IMR-90 (cell line): ENCODE results near the gene STRADA. TPM values are rescaled to one million over a fixed set of nuclear protein-coding genes. Genes with fewer than 3 reads are reported as not detected.

ENCODE experiments used
- ATAC-seq: fragments of 200-7000 bp; cut with Tn5 transposase; 2 replicates; pipeline ENCODE4 v1.9.1; 2020; ENCODE audit warnings: low read depth, mild to moderate bottlenecking, moderate library complexity
- BruUV-seq: library from RNA; stranded (reverse); fragments of 400-500 nt; replicated peaks from 2 replicates; lab custom pipeline; 2021; lab: Mats Ljungman, UMichigan
- CTCF ChIA-PET: fragments of 300-600 bp; formaldehyde crosslinking; extraction: SDS; loops from one replicate; lab custom pipeline; 2021; ENCODE audit warnings: antibody characterized with exemption; lab: Yijun Ruan, JAX
- POLR2A ChIA-PET: fragments of 300-600 bp; sonication (Branson Sonifier 250); formaldehyde crosslinking; loops from one replicate; lab custom pipeline; 2022; ENCODE audit warnings: antibody characterized with exemption; ENCODE audit not compliant: unreplicated experiment; lab: Charles Lee
- DNase-seq: peaks from one replicate; pipeline ENCODE4 v3.0.0; 2013
- H2AFZ ChIP-seq: replicated peaks from 2 replicates; pipeline ENCODE3; 2013; ENCODE audit warnings: low read length, mild to moderate bottlenecking; ENCODE audit not compliant: poor library complexity
- H2AK5ac ChIP-seq: 2 replicates; pipeline ENCODE4 v1.6.1; 2013; ENCODE audit warnings: low read depth, low read length, inconsistent platforms
- H2AK9ac ChIP-seq: replicated peaks from 2 replicates; pipeline ENCODE3; 2013; ENCODE audit warnings: mild to moderate bottlenecking, low read depth, low read length, moderate library complexity; ENCODE audit not compliant: poor library complexity
- H2BK120ac ChIP-seq: 2 replicates; pipeline ENCODE4 v1.6.1; 2013; ENCODE audit warnings: low read depth, low read length, inconsistent platforms
- H2BK15ac ChIP-seq: 3 replicates; pipeline ENCODE4 v1.6.1; 2013; ENCODE audit warnings: low read depth, low read length, inconsistent platforms
- H2BK20ac ChIP-seq: 2 replicates; pipeline ENCODE4 v1.6.1; 2013; ENCODE audit warnings: low read depth, mild to moderate bottlenecking, inconsistent platforms, low read length, moderate library complexity
- H2BK5ac ChIP-seq: 2 replicates; pipeline ENCODE4 v1.6.1; 2013; ENCODE audit warnings: mild to moderate bottlenecking, low read depth, low read length, inconsistent platforms; ENCODE audit not compliant: poor library complexity, severe bottlenecking
- H3K14ac ChIP-seq: replicated peaks from 2 replicates; pipeline ENCODE4 v1.6.1; 2013; ENCODE audit warnings: low read depth, low read length, inconsistent platforms
- H3K18ac ChIP-seq: 2 replicates; pipeline ENCODE4 v1.6.1; 2013; ENCODE audit warnings: low read depth, low read length, control low read depth
- H3K23ac ChIP-seq: 2 replicates; pipeline ENCODE4 v1.6.1; 2013; ENCODE audit warnings: low read depth, low read length, inconsistent platforms
- H3K27ac ChIP-seq: 2 replicates; pipeline ENCODE4 v1.5.1; 2013; ENCODE audit warnings: mild to moderate bottlenecking, control low read depth, low read length; ENCODE audit not compliant: insufficient read depth
- H3K27me3 ChIP-seq: 2 replicates; pipeline ENCODE4 v1.6.1; 2013; ENCODE audit warnings: low read length; ENCODE audit not compliant: control insufficient read depth, insufficient read depth
- H3K36me3 ChIP-seq: 2 replicates; pipeline ENCODE4 v1.6.1; 2013; ENCODE audit warnings: low read length, mixed read lengths; ENCODE audit not compliant: control insufficient read depth, insufficient read depth
- H3K4ac ChIP-seq: 2 replicates; pipeline ENCODE4 v1.6.1; 2013; ENCODE audit warnings: low read depth, low read length, inconsistent platforms
- H3K4me1 ChIP-seq: 2 replicates; pipeline ENCODE4 v1.6.1; 2013; ENCODE audit warnings: low read length, mixed read lengths; ENCODE audit not compliant: control insufficient read depth, insufficient read depth
- H3K4me2 ChIP-seq: 2 replicates; pipeline ENCODE4 v1.6.1; 2013; ENCODE audit warnings: low read depth, mild to moderate bottlenecking, control low read depth, low read length, moderate library complexity
- H3K4me3 ChIP-seq: 2 replicates; pipeline ENCODE4 v1.5.1; 2013; ENCODE audit warnings: low read depth, mild to moderate bottlenecking, control low read depth, low read length, moderate library complexity; ENCODE audit not compliant: insufficient read depth
- H3K56ac ChIP-seq: 2 replicates; pipeline ENCODE4 v1.6.1; 2013; ENCODE audit warnings: low read length, inconsistent platforms; ENCODE audit not compliant: insufficient read depth; ENCODE audit errors: extremely low read depth
- H3K79me1 ChIP-seq, 2 experiments: 2 replicates each; pipeline ENCODE4 v1.6.1; 2013; ENCODE audit warnings: low read length in 2 of 2, inconsistent platforms in 1 of 2, low read depth in 1 of 2
- H3K9ac ChIP-seq: 2 replicates; pipeline ENCODE4 v1.6.1; 2013; ENCODE audit warnings: low read depth, low read length, control low read depth
- H3K9me1 ChIP-seq: 2 replicates; pipeline ENCODE4 v1.6.1; 2013; ENCODE audit warnings: low read length, inconsistent platforms; ENCODE audit not compliant: insufficient read depth
- H3K9me3 ChIP-seq: 2 replicates; pipeline ENCODE4 v1.6.1; 2013; ENCODE audit warnings: low read length; ENCODE audit not compliant: control insufficient read depth, insufficient read depth
- H4K20me1 ChIP-seq: 2 replicates; pipeline ENCODE4 v1.6.1; 2013; ENCODE audit warnings: low read length, inconsistent platforms; ENCODE audit not compliant: insufficient read depth
- H4K5ac ChIP-seq: 2 replicates; pipeline ENCODE4 v1.6.1; 2013; ENCODE audit warnings: mild to moderate bottlenecking, low read depth, low read length, control low read depth
- H4K8ac ChIP-seq, 2 experiments: 2 replicates each; pipeline ENCODE4 v1.6.1; 2013; ENCODE audit warnings: low read depth in 2 of 2, low read length in 2 of 2, control low read depth in 1 of 2, inconsistent platforms in 1 of 2
- H4K91ac ChIP-seq: 2 replicates; pipeline ENCODE4 v1.6.1; 2013; ENCODE audit warnings: low read depth, low read length, inconsistent platforms; ENCODE audit not compliant: insufficient read depth
- BHLHE40 ChIP-seq: fragments of 150-350 bp; IDR thresholded peaks from 2 replicates; pipeline ENCODE4 v1.6.1; 2016; ENCODE audit warnings: mild to moderate bottlenecking, low read depth, low read length
- CEBPB ChIP-seq: IDR thresholded peaks from 2 replicates; pipeline ENCODE4 v1.6.1; 2012; ENCODE audit warnings: low read depth, low read length, improper control_type of control experiment
- CHD1 ChIP-seq: IDR thresholded peaks from 2 replicates; pipeline ENCODE4 v1.6.1; 2012; ENCODE audit warnings: low read depth, low read length, improper control_type of control experiment
- FOS ChIP-seq: fragments of 150-350 bp; IDR thresholded peaks from 2 replicates; pipeline ENCODE4 v1.6.1; 2016; ENCODE audit warnings: low read depth, low read length
- MAFK ChIP-seq: IDR thresholded peaks from 2 replicates; pipeline ENCODE4 v1.6.1; 2012; ENCODE audit warnings: low read depth, low read length, improper control_type of control experiment
- MAZ ChIP-seq: IDR thresholded peaks from 2 replicates; pipeline ENCODE4 v1.6.1; 2012; ENCODE audit warnings: low read depth, mild to moderate bottlenecking, low read length, improper control_type of control experiment, moderate library complexity, borderline replicate concordance
- MXI1 ChIP-seq: IDR thresholded peaks from 2 replicates; pipeline ENCODE4 v1.6.1; 2012; ENCODE audit warnings: low read depth, mild to moderate bottlenecking, low read length, moderate library complexity, borderline replicate concordance
- POLR2A ChIP-seq: IDR thresholded peaks from 2 replicates; pipeline ENCODE4 v1.6.1; 2012; ENCODE audit warnings: mild to moderate bottlenecking, low read depth, low read length
- RAD21 ChIP-seq: IDR thresholded peaks from 2 replicates; pipeline ENCODE4 v1.6.1; 2012; ENCODE audit warnings: low read length, improper control_type of control experiment
- RCOR1 ChIP-seq: IDR thresholded peaks from 2 replicates; pipeline ENCODE4 v1.6.1; 2012; ENCODE audit warnings: mild to moderate bottlenecking, low read length, improper control_type of control experiment; ENCODE audit not compliant: insufficient replicate concordance
- RFX5 ChIP-seq: IDR thresholded peaks from 2 replicates; pipeline ENCODE4 v1.8.0; 2012; ENCODE audit warnings: low read depth, mild to moderate bottlenecking, low read length, moderate library complexity
- SMC3 ChIP-seq: fragments of 150-350 bp; IDR thresholded peaks from 2 replicates; pipeline ENCODE4 v1.6.1; 2016; ENCODE audit warnings: low read depth, mild to moderate bottlenecking, antibody characterized with exemption, low read length, moderate library complexity
- WGBS, 2 experiments: methylation state at CpG; one replicate each; pipeline versions ENCODE4 v1.1.5 to v1.1.7; 2013; ENCODE audit warnings: missing lambda C conversion rate in 2 of 2; ENCODE audit not compliant: insufficient read length in 1 of 2; ENCODE audit errors: extremely low coverage in 2 of 2; 5-methylcytosine and 5-hydroxymethylcytosine counted together
- dilution Hi-C: fragments of 300-500 bp; cut with HindIII; formaldehyde crosslinking; loops from one replicate; pipeline ENCODE4 v1.14.3; 2018; ENCODE audit warnings: low sequenced_read_pairs; ENCODE audit not compliant: unreplicated experiment
- in situ Hi-C: fragments of 300-500 bp; cut with MboI; formaldehyde crosslinking; loops from 3 replicates; pipeline ENCODE4 v1.14.3; 2019; ENCODE audit warnings: low sequenced_read_pairs, inconsistent platforms, mixed read lengths
- intact Hi-C: fragments of 100-400 bp; cut with micrococcal nuclease; formaldehyde crosslinking; loops from 2 replicates; pipeline ENCODE4 v1.10.0; 2022
- polyA plus RNA-seq, 3 experiments: library from polyadenylated mRNA; depleted of rRNA; stranded (reverse); fragments of >200 nt; gene quantifications; 2 replicates each; pipeline ENCODE4 v1.2.3, GENCODE V29; 2012; ENCODE audit warnings: low replicate concordance in 1 of 3
- total RNA-seq: library from RNA; depleted of rRNA; stranded (reverse); fragments of >200 nt; gene quantifications from 2 replicates; pipeline ENCODE4 v1.2.3, GENCODE V29; 2012
- TF ChIP-seq, protein P1 (sequence below): fragments of 150-350 bp; IDR thresholded peaks from 2 replicates; pipeline ENCODE4 v1.6.1; 2016; ENCODE audit warnings: low read depth, mild to moderate bottlenecking, low read length, moderate library complexity, borderline replicate concordance
- TF ChIP-seq, protein P2 (sequence below): fragments of 150-350 bp; IDR thresholded peaks from 2 replicates; pipeline ENCODE4 v1.6.1; 2017; ENCODE audit warnings: mild to moderate bottlenecking, antibody characterized with exemption, low read length, low read depth
- TF ChIP-seq, protein P3 (sequence below): conservative IDR thresholded peaks from 2 replicates; pipeline ENCODE4 v1.5.1; 2012; ENCODE audit warnings: mild to moderate bottlenecking, low read depth, low read length, improper control_type of control experiment

The STRADA gene
- total and polyA plus RNA-seq, 2 of the 4 experiments (the other 2 are of a cell fraction): 19.9 to 30.9 TPM

DNA sequence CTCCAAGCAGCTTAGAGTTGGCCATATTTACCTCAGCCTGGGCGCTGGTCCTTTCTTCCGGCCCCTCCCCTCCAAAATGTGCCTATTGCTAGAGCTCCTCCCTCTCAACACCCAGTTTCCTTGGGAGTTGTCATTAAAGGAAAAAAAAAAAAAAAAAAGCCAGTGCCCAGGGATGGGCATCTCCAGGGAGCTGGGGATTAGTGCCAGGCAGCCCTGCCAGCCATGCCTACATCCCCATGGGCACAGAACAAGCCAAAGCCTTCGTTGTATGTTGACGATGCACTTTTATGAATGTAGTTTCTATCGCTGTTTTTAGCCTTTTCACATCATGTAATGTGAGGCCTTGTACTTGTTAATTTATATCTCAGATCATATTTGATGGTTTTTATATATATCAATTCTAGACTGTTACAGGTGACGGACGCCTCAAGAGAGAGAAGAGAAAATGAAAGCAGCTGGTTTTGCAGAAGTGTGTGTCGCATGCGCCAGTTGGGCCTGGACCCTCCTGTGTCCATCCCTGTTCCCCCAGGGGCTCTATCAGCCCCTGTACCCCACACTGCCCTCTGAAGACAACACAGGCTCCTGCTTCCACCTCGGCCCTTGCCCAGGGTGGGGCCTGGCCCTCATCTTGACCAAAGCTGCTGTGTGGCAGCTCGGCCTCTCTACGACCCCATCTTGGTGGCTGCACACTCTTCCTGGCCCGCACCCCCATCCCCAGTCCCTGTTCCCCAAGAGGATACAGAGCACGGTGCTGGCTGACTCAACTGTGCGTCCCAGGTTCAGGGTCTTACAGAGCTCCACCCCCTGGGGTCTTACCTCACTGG is 46.4 kb downstream of the STRADA start:
- Histone ChIP-seq H3K56ac (no peak overlapping the region), H3K4me3 (no peak overlapping the region), H4K5ac (no peak overlapping the region), H3K36me3 (peaks cover 39% of the 10 kb centered on the region), H3K18ac (no peak overlapping the region), H4K8ac (no peak overlapping the region), H3K27me3 (no peaks in the 10 kb centered on the region), H3K27ac (no peak overlapping the region), H3K23ac (no peak overlapping the region), H2AK9ac (no peak overlapping the region), H2BK15ac (no peak overlapping the region), H4K20me1 (peaks cover 5% of the 10 kb centered on the region), H3K79me1 (peaks cover 0 to 13% of the 10 kb centered on the region in 2 experiments; a peak in 1 of 4 replicates), H3K9me3 (no peaks in the 10 kb centered on the region), H4K91ac (no peak overlapping the region), H2AFZ (peak overlapping the region; percentile 19), H3K4me1 (no peaks in the 10 kb centered on the region), H3K4me2 (no peak overlapping the region), H3K4ac (no peak overlapping the region), H3K9ac (no peak overlapping the region), H2BK20ac (no peak overlapping the region), H3K9me1 (0 out of 2 replicates have a peak, but pooled peaks cover 2% of the 10 kb centered on the region), H2AK5ac (no peak overlapping the region), H3K14ac (no peak overlapping the region), H2BK5ac (no peak overlapping the region), H2BK120ac (no peak overlapping the region)
- intact Hi-C loops: loop anchor here (5.0 kb wide), 1 partner anchor 268 kb away; no protein-coding TSS in a partner anchor
- TSS peak; percentile 86 for BruUV-seq
- no CpG with 5 or more reads among the region's 15 CpGs for WGBS, 2 experiments
- ChIA-PET POLR2A (interaction anchor here (0.6 kb wide), 2 partner anchors 23 to 1066 kb away, joined by 7 read pairs; no protein-coding TSS in a partner anchor), CTCF (no interaction called here)
- DNase-seq (no peak), ATAC-seq (no peak)
- in situ Hi-C loops: no loop called here
- dilution Hi-C loops: no loop called here
- TF ChIP-seq MAFK (no peak), BHLHE40 (no peak), RCOR1 (no peak), MXI1 (no peak), RFX5 (no peak), RAD21 (no peak), SMC3 (no peak), CHD1 (no peak), POLR2A (no peak), FOS (no peak), MAZ (no peak), CEBPB (no peak)
- TF ChIP-seq, protein P1, sequence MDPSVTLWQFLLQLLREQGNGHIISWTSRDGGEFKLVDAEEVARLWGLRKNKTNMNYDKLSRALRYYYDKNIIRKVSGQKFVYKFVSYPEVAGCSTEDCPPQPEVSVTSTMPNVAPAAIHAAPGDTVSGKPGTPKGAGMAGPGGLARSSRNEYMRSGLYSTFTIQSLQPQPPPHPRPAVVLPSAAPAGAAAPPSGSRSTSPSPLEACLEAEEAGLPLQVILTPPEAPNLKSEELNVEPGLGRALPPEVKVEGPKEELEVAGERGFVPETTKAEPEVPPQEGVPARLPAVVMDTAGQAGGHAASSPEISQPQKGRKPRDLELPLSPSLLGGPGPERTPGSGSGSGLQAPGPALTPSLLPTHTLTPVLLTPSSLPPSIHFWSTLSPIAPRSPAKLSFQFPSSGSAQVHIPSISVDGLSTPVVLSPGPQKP: no peak
- TF ChIP-seq, protein P2, sequence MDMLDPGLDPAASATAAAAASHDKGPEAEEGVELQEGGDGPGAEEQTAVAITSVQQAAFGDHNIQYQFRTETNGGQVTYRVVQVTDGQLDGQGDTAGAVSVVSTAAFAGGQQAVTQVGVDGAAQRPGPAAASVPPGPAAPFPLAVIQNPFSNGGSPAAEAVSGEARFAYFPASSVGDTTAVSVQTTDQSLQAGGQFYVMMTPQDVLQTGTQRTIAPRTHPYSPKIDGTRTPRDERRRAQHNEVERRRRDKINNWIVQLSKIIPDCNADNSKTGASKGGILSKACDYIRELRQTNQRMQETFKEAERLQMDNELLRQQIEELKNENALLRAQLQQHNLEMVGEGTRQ: no peak
- TF ChIP-seq, protein P3, sequence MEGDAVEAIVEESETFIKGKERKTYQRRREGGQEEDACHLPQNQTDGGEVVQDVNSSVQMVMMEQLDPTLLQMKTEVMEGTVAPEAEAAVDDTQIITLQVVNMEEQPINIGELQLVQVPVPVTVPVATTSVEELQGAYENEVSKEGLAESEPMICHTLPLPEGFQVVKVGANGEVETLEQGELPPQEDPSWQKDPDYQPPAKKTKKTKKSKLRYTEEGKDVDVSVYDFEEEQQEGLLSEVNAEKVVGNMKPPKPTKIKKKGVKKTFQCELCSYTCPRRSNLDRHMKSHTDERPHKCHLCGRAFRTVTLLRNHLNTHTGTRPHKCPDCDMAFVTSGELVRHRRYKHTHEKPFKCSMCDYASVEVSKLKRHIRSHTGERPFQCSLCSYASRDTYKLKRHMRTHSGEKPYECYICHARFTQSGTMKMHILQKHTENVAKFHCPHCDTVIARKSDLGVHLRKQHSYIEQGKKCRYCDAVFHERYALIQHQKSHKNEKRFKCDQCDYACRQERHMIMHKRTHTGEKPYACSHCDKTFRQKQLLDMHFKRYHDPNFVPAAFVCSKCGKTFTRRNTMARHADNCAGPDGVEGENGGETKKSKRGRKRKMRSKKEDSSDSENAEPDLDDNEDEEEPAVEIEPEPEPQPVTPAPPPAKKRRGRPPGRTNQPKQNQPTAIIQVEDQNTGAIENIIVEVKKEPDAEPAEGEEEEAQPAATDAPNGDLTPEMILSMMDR: no peak
